Measurements from ENCODE around the gene RELB. TPM values are rescaled to one million over a fixed set of nuclear protein-coding genes. Genes with fewer than 3 reads are reported as not detected.

Gene RELB
- total and polyA plus RNA-seq, 10 of the 15 experiments (the other 5 are each of a cell fraction or from before 2014, with no cell fraction given): 0.66 to 43.8 (median 12.8) TPM

- no peak for TF ChIP-seq BCL3 (IDR thresholded peaks at IDR 0.05; ENCODE audit: borderline replicate concordance, insufficient read depth, low read depth, low read length, poor library complexity, severe bottlenecking)
- no peak for TF ChIP-seq REST (IDR thresholded peaks at IDR 0.05; ENCODE audit: low read depth, low read length)
- TF ChIP-seq MAX (IDR thresholded peaks at IDR 0.05; ENCODE audit: low read depth, low read length): peak; percentile 44; the same call in 1 of the 2 replicates
- no peak for TF ChIP-seq ZBED1 (IDR thresholded peaks at IDR 0.05; ENCODE audit: borderline replicate concordance)
- TF ChIP-seq SMARCA5 (IDR thresholded peaks at IDR 0.05): peak; percentile 72; the same call in 1 of the 2 replicates
- no peak for TF ChIP-seq EED (IDR thresholded peaks at IDR 0.05; ENCODE audit: low read depth)
- peak; percentile 92 for TF ChIP-seq ELK1 (IDR thresholded peaks at IDR 0.05; ENCODE audit: low read depth, low read length)
- no peak for TF ChIP-seq CEBPB (IDR thresholded peaks at IDR 0.05; ENCODE audit: borderline replicate concordance in 1 of 2, low read depth in 2 of 2, low read length in 2 of 2)
- TF ChIP-seq HCFC1 (IDR thresholded peaks at IDR 0.05; ENCODE audit: low read length): peak; percentile 60
- TF ChIP-seq MXI1 (IDR thresholded peaks at IDR 0.05; ENCODE audit: low read depth, low read length): no peak
- no peak for TF ChIP-seq CBFB (IDR thresholded peaks at IDR 0.05; ENCODE audit: low read depth)
- no peak for TF ChIP-seq EP300 (IDR thresholded peaks at IDR 0.05; ENCODE audit: borderline replicate concordance in 1 of 2, control insufficient read depth in 1 of 2, low read depth in 2 of 2, low read length in 2 of 2)
- no peak for TF ChIP-seq FOXM1 (IDR thresholded peaks at IDR 0.05; ENCODE audit: low read depth, low read length)
- TF ChIP-seq NFXL1 (IDR thresholded peaks at IDR 0.05; ENCODE audit: borderline replicate concordance): no peak
- peak; percentile 59 for TF ChIP-seq RELA (IDR thresholded peaks at IDR 0.05; ENCODE audit: borderline replicate concordance, partially characterized antibody)
- TF ChIP-seq ZBTB33 (IDR thresholded peaks at IDR 0.05): no peak
- TF ChIP-seq ZZZ3 (IDR thresholded peaks at IDR 0.05; ENCODE audit: control insufficient read depth, insufficient read length, low read depth): no peak
- TF ChIP-seq LARP7 (IDR thresholded peaks at IDR 0.05): peak; percentile 77
- no peak for TF ChIP-seq JUND (IDR thresholded peaks at IDR 0.05; ENCODE audit: low read depth, low read length)
- no peak for TF ChIP-seq NR2C2 (IDR thresholded peaks at IDR 0.05; ENCODE audit: borderline replicate concordance, control insufficient read depth, insufficient read length, low read depth)
- no peak for TF ChIP-seq FOS (IDR thresholded peaks at IDR 0.05; ENCODE audit: borderline replicate concordance, extremely low read depth, insufficient read length)
Observed at GRCh38 chr19:45038931-45039893, 37.9 kb downstream of the RELB start, which contains the start of gene CLASRP (continued).
